PC-3 (cell line): ENCODE results near the gene ICOSLG.
"Not testable (repeated sequence)": the region's sequence is repeated elsewhere in the genome, so short reads cannot be mapped to it uniquely, and the experiment has no call there.

Source experiments
- EZH2 ChIP-seq: fragments of 300-600 bp; sonication (generic); IDR thresholded peaks from one replicate; pipeline ENCODE4 v1.6.1; 2017; ENCODE audit warnings: antibody characterized with exemption, mild to moderate bottlenecking, low read length; ENCODE audit not compliant: unreplicated experiment
- TF ChIP-seq, protein P1 (sequence below): fragments of 300-600 bp; sonication (generic); conservative IDR thresholded peaks from 2 replicates; pipeline ENCODE4 v1.5.1; 2017; ENCODE audit warnings: antibody characterized with exemption, low read depth, mild to moderate bottlenecking, low read length

DNA sequence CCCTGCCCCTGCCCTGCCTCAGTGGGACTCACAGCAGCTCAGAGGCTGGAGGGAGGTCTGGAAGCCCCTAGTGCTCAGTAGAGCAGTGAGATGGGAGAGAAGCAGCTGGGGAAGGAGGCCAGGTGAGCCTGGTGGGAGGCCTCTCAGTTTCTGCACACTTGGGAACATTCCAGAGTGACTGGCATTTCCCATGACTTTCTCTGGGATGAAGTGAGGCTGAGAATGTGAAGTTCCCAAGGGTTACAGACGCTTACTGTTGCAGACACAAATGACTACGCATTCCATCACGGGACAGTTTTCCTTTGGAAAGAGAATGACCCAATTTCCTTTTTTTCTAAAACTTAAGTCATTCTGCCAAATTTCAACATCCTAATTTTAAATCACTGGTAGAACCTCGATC is 59.2 kb downstream of the ICOSLG start:
- TF ChIP-seq, protein P1, sequence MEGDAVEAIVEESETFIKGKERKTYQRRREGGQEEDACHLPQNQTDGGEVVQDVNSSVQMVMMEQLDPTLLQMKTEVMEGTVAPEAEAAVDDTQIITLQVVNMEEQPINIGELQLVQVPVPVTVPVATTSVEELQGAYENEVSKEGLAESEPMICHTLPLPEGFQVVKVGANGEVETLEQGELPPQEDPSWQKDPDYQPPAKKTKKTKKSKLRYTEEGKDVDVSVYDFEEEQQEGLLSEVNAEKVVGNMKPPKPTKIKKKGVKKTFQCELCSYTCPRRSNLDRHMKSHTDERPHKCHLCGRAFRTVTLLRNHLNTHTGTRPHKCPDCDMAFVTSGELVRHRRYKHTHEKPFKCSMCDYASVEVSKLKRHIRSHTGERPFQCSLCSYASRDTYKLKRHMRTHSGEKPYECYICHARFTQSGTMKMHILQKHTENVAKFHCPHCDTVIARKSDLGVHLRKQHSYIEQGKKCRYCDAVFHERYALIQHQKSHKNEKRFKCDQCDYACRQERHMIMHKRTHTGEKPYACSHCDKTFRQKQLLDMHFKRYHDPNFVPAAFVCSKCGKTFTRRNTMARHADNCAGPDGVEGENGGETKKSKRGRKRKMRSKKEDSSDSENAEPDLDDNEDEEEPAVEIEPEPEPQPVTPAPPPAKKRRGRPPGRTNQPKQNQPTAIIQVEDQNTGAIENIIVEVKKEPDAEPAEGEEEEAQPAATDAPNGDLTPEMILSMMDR = not testable (repeated sequence)
- TF ChIP-seq EZH2 = not testable (repeated sequence)
